ENCODE data around the gene P3H1.

P3H1 gene

DNA sequence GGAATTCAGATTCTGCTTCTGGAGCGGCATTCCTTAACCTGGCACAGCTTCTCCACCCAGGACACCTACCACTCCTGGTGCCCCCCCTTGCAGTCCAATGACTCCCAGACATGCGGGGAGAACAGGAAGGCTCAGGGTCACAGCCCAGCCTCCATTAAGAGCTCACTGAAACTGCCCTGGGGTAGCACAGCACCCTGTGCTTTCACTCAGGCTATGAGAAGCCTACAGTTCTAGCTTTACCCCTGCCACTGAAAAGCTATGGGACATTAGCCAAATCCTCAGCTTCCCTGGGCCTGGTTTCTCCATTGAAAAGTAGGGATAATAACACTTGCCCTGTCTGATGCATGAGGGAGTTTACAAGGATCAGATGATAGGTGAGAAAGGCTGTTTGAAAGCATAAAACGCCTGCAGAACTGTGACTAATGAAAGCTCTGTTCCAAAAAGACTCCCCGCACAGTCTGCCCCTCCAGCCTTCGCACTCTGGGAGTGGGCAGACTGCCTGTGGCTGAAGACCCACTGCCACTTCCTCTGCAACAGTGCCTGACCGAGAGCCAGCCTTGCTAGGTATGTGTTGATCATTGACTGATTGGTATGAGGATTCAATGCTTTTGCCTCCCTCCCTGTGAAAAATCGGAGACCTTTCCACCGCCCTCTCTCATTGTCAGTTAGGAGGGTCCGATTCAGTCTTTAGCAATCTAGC is 24.1 kb downstream of the P3H1 start:
- Histone ChIP-seq H3K23ac (ENCODE audit: low read length in 2 of 2) (no peak overlapping the region), H2BK12ac (ENCODE audit: low read length in 2 of 2) (no peak overlapping the region), H3K4me1 (ENCODE audit: control insufficient read depth, insufficient read depth, low read depth, low read length) (no peaks in the 10 kb centered on the region), H4K91ac (ENCODE audit: low read length) (no peak overlapping the region), H3K9me3 (ENCODE audit: control insufficient read depth, low read length) (no peaks in the 10 kb centered on the region), H3K14ac (ENCODE audit: low read length in 2 of 2) (no peak overlapping the region), H3K4ac (ENCODE audit: low read depth in 1 of 2, low read length in 2 of 2) (no peak overlapping the region), H3K27ac (ENCODE audit: low read length, poor library complexity, severe bottlenecking) (no peak overlapping the region), H3K79me1 (replicated peaks; ENCODE audit: low read length, poor library complexity, severe bottlenecking) (no peaks in the 10 kb centered on the region), H3K36me3 (ENCODE audit: control insufficient read depth in 1 of 2, insufficient read depth in 2 of 2, low read depth in 1 of 2, low read length in 2 of 2) (peaks cover 26% of the 10 kb centered on the region in 2 experiments), H3K27me3 (ENCODE audit: control insufficient read depth in 1 of 2, insufficient read depth in 1 of 2, low read length in 2 of 2) (no peaks in the 10 kb centered on the region), H3K4me2 (ENCODE audit: low read length, poor library complexity, severe bottlenecking) (no peak overlapping the region), H2AFZ (ENCODE audit: low read depth, low read length) (no peak overlapping the region), H4K8ac (ENCODE audit: low read length) (no peak overlapping the region), H3K9ac (ENCODE audit: low read length) (no peak overlapping the region), H3K4me3 (ENCODE audit: insufficient read depth in 1 of 2, low read depth in 1 of 2, low read length in 2 of 2) (no peak overlapping the region), H2BK15ac (ENCODE audit: low read depth, poor library complexity, severe bottlenecking) (no peak overlapping the region), H3K18ac (ENCODE audit: low read depth in 1 of 2, low read length in 2 of 2) (no peak overlapping the region), H2BK120ac (ENCODE audit: low read depth, low read length) (no peak overlapping the region), H2BK5ac (ENCODE audit: low read depth, low read length, poor library complexity, severe bottlenecking) (no peak overlapping the region), H2AK5ac (ENCODE audit: low read length, severe bottlenecking) (no peak overlapping the region)
- 91% methylated on average over 9 of the region's 9 CpGs for WGBS
- DNase-seq: no peak

DNA sequence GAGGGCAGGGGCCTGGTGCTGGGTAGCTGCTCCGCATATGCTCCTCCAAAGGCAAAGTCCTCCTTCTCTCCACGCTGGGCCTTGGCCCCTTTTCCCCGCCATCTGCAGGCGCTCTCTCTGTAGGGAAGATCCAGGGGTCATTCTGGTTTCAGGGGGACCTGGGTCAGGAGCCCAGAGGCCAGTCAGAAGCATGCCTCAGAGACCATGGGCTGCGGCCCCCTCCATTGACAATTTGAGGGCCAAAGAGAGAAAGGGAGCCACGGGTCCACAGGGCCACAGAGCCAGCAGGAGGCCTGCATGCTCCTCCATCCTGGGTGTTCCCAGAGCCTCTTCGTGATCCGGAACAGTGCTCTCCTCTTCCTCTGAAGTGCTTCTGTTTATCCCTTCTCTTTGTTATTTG is 24.7 kb downstream of the P3H1 start:
- Histone ChIP-seq H2AFZ (ENCODE audit: low read depth, low read length) (no peak overlapping the region), H3K14ac (ENCODE audit: low read length in 2 of 2) (no peak overlapping the region), H3K79me1 (replicated peaks; ENCODE audit: low read length, poor library complexity, severe bottlenecking) (no peaks in the 10 kb centered on the region), H4K91ac (ENCODE audit: low read length) (no peak overlapping the region), H3K4me1 (ENCODE audit: control insufficient read depth, insufficient read depth, low read depth, low read length) (no peaks in the 10 kb centered on the region), H2BK15ac (ENCODE audit: low read depth, poor library complexity, severe bottlenecking) (no peak overlapping the region), H3K9me3 (ENCODE audit: control insufficient read depth, low read length) (no peaks in the 10 kb centered on the region), H3K27ac (ENCODE audit: low read length, poor library complexity, severe bottlenecking) (no peak overlapping the region), H3K4ac (ENCODE audit: low read depth in 1 of 2, low read length in 2 of 2) (no peak overlapping the region), H3K9ac (ENCODE audit: low read length) (no peak overlapping the region), H3K4me3 (ENCODE audit: insufficient read depth in 1 of 2, low read depth in 1 of 2, low read length in 2 of 2) (no peak overlapping the region), H3K18ac (ENCODE audit: low read depth in 1 of 2, low read length in 2 of 2) (no peak overlapping the region), H2BK12ac (ENCODE audit: low read length in 2 of 2) (no peak overlapping the region), H3K23ac (ENCODE audit: low read length in 2 of 2) (no peak overlapping the region), H3K27me3 (ENCODE audit: control insufficient read depth in 1 of 2, insufficient read depth in 1 of 2, low read length in 2 of 2) (no peaks in the 10 kb centered on the region), H3K4me2 (ENCODE audit: low read length, poor library complexity, severe bottlenecking) (no peak overlapping the region), H4K8ac (ENCODE audit: low read length) (no peak overlapping the region), H2BK120ac (ENCODE audit: low read depth, low read length) (no peak overlapping the region), H3K36me3 (ENCODE audit: control insufficient read depth in 1 of 2, insufficient read depth in 2 of 2, low read depth in 1 of 2, low read length in 2 of 2) (peaks cover 20% of the 10 kb centered on the region in 2 experiments), H2BK5ac (ENCODE audit: low read depth, low read length, poor library complexity, severe bottlenecking) (no peak overlapping the region), H2AK5ac (ENCODE audit: low read length, severe bottlenecking) (no peak overlapping the region)
- no peak for DNase-seq
- WGBS: 94% methylated on average over 8 of the region's 8 CpGs

- Histone ChIP-seq H3K4me3 (ENCODE audit: insufficient read depth in 1 of 2, low read depth in 1 of 2, low read length in 2 of 2) (no peak overlapping the region), H4K8ac (ENCODE audit: low read length) (no peak overlapping the region), H3K14ac (ENCODE audit: low read length in 2 of 2) (no peak overlapping the region), H2BK5ac (ENCODE audit: low read depth, low read length, poor library complexity, severe bottlenecking) (no peak overlapping the region), H2BK120ac (ENCODE audit: low read depth, low read length) (no peak overlapping the region), H3K9me3 (ENCODE audit: control insufficient read depth, low read length) (no peaks in the 10 kb centered on the region), H3K36me3 (ENCODE audit: control insufficient read depth in 1 of 2, insufficient read depth in 2 of 2, low read depth in 1 of 2, low read length in 2 of 2) (peaks cover 16% of the 10 kb centered on the region in 2 experiments), H3K4ac (ENCODE audit: low read depth in 1 of 2, low read length in 2 of 2) (no peak overlapping the region), H3K23ac (ENCODE audit: low read length in 2 of 2) (no peak overlapping the region), H3K9ac (ENCODE audit: low read length) (no peak overlapping the region), H3K18ac (ENCODE audit: low read depth in 1 of 2, low read length in 2 of 2) (no peak overlapping the region), H2BK15ac (ENCODE audit: low read depth, poor library complexity, severe bottlenecking) (no peak overlapping the region), H2AK5ac (ENCODE audit: low read length, severe bottlenecking) (no peak overlapping the region), H4K91ac (ENCODE audit: low read length) (no peak overlapping the region), H3K4me1 (ENCODE audit: control insufficient read depth, insufficient read depth, low read depth, low read length) (no peaks in the 10 kb centered on the region), H2AFZ (ENCODE audit: low read depth, low read length) (no peak overlapping the region), H3K27ac (ENCODE audit: low read length, poor library complexity, severe bottlenecking) (no peak overlapping the region), H3K4me2 (ENCODE audit: low read length, poor library complexity, severe bottlenecking) (no peak overlapping the region), H3K79me1 (replicated peaks; ENCODE audit: low read length, poor library complexity, severe bottlenecking) (no peaks in the 10 kb centered on the region), H2BK12ac (ENCODE audit: low read length in 2 of 2) (no peak overlapping the region), H3K27me3 (ENCODE audit: control insufficient read depth in 1 of 2, insufficient read depth in 1 of 2, low read length in 2 of 2) (no peaks in the 10 kb centered on the region)
- 91% methylated on average over 4 of the region's 4 CpGs for WGBS
- DNase-seq: no peak
These were observed 25.1 kb downstream of the P3H1 start for GRCh38 chr1:42741706-42742105.

GRCh38 chr1:42740851-42741580 is 25.8 kb downstream of the P3H1 start:
- no peak overlapping the region for H2BK120ac ChIP-seq (ENCODE audit: low read depth, low read length)
- H2BK5ac ChIP-seq (ENCODE audit: low read depth, low read length, poor library complexity, severe bottlenecking): no peak overlapping the region
- no peak overlapping the region for H3K18ac ChIP-seq (ENCODE audit: low read depth in 1 of 2, low read length in 2 of 2)
- peaks cover 9% of the 10 kb centered on the region in 2 experiments for H3K36me3 ChIP-seq (ENCODE audit: control insufficient read depth in 1 of 2, insufficient read depth in 2 of 2, low read depth in 1 of 2, low read length in 2 of 2)
- 67% methylated on average over 13 of the region's 19 CpGs for WGBS
- no peak overlapping the region for H3K27ac ChIP-seq (ENCODE audit: low read length, poor library complexity, severe bottlenecking)
- no peak overlapping the region for H3K23ac ChIP-seq (ENCODE audit: low read length in 2 of 2)
- H2BK12ac ChIP-seq (ENCODE audit: low read length in 2 of 2): no peak overlapping the region
- H2AFZ ChIP-seq (ENCODE audit: low read depth, low read length): no peak overlapping the region
- no peak overlapping the region for H3K14ac ChIP-seq (ENCODE audit: low read length in 2 of 2)
- H3K4ac ChIP-seq (ENCODE audit: low read depth in 1 of 2, low read length in 2 of 2): peak overlapping the region in 1 of 2 experiments; percentile 57
- H4K91ac ChIP-seq (ENCODE audit: low read length): no peak overlapping the region
- no peak overlapping the region for H2AK5ac ChIP-seq (ENCODE audit: low read length, severe bottlenecking)
- no peaks in the 10 kb centered on the region for H3K27me3 ChIP-seq (ENCODE audit: control insufficient read depth in 1 of 2, insufficient read depth in 1 of 2, low read length in 2 of 2)
- DNase-seq: no peak
- no peak overlapping the region for H4K8ac ChIP-seq (ENCODE audit: low read length)
- H3K4me3 ChIP-seq (ENCODE audit: insufficient read depth in 1 of 2, low read depth in 1 of 2, low read length in 2 of 2): no peak overlapping the region
- no peaks in the 10 kb centered on the region for H3K4me1 ChIP-seq (ENCODE audit: control insufficient read depth, insufficient read depth, low read depth, low read length)
- no peaks in the 10 kb centered on the region for H3K9me3 ChIP-seq (ENCODE audit: control insufficient read depth, low read length)
- no peak overlapping the region for H2BK15ac ChIP-seq (ENCODE audit: low read depth, poor library complexity, severe bottlenecking)
- no peaks in the 10 kb centered on the region for H3K79me1 ChIP-seq (replicated peaks; ENCODE audit: low read length, poor library complexity, severe bottlenecking)
- no peak overlapping the region for H3K4me2 ChIP-seq (ENCODE audit: low read length, poor library complexity, severe bottlenecking)
- no peak overlapping the region for H3K9ac ChIP-seq (ENCODE audit: low read length)
